Kidney (tissue), 14 donors: Measurements from ENCODE around the gene MAML3. TPM values are rescaled to one million over a fixed set of nuclear protein-coding genes. Genes with fewer than 3 reads are reported as not detected.

Experiments used
- DNase-seq, 5 donors: peaks; one replicate each; pipeline ENCODE4 v3.0.0-alpha.2; 2013 to 2020
- FAIRE-seq: peaks from 2 replicates; lab custom pipeline; 2012; peaks lifted over from hg19 to GRCh38; lab: Jason Lieb, UNC
- H3K27ac ChIP-seq, 2 donors: one replicate each; pipeline ENCODE4 v1.7.0; 2013; ENCODE audit warnings: low read depth in 2 of 2, low read length in 2 of 2, inconsistent platforms in 1 of 2
- H3K27me3 ChIP-seq: one replicate; pipeline ENCODE4 v1.7.1; 2013; ENCODE audit warnings: low read length, inconsistent platforms; ENCODE audit not compliant: control insufficient read depth, insufficient read depth
- H3K36me3 ChIP-seq, 3 donors: one replicate each; pipeline versions ENCODE4 v1.7.0 to v1.7.1; 2013; ENCODE audit warnings: low read length in 3 of 3, control low read depth in 1 of 3, inconsistent platforms in 1 of 3; ENCODE audit not compliant: insufficient read depth in 3 of 3, control insufficient read depth in 2 of 3
- H3K4me1 ChIP-seq, 3 donors: one replicate each; pipeline versions ENCODE4 v1.7.0 to v1.7.1; 2013; ENCODE audit warnings: low read length in 3 of 3, inconsistent platforms in 1 of 3, low read depth in 1 of 3; ENCODE audit not compliant: control insufficient read depth in 2 of 3, insufficient read depth in 2 of 3
- H3K4me3 ChIP-seq, 3 donors: one replicate each; pipeline versions ENCODE4 v1.7.0 to v1.8.1; 2013; ENCODE audit warnings: low read length in 3 of 3, control low read depth in 1 of 3, inconsistent platforms in 1 of 3
- H3K9ac ChIP-seq, 3 donors: one replicate each; pipeline versions ENCODE4 v1.7.0 to v1.7.1; 2013; ENCODE audit warnings: low read length in 3 of 3, control low read depth in 1 of 3, inconsistent platforms in 1 of 3
- H3K9me3 ChIP-seq, 3 donors: one replicate each; pipeline versions ENCODE4 v1.7.0 to v1.7.1; 2013; ENCODE audit warnings: low read length in 3 of 3, control low read depth in 1 of 3, inconsistent platforms in 1 of 3; ENCODE audit not compliant: control insufficient read depth in 2 of 3, insufficient read depth in 1 of 3
- intact Hi-C: fragments of 100-400 bp; cut with DNase I; formaldehyde crosslinking; loops from one replicate; pipeline ENCODE4 v1.11.1; 2022
- polyA plus RNA-seq: library from polyadenylated mRNA; stranded (reverse); fragments of 350-450 nt; fragmentation: Illumina TruSeq; extraction: RNeasy Lipid Tissue Mini Kit (QIAGEN cat#74804); gene quantifications from one replicate; pipeline ENCODE4 v1.2.3, GENCODE V29; 2014; ENCODE audit warnings: low read depth, low replicate concordance; ENCODE audit not compliant: insufficient read depth
- total RNA-seq: library from RNA; stranded (reverse); fragmentation: NEBNext Ultra II Directional; extraction: Animal tissue kit (Norgen Biotek cat#: 25700); gene quantifications from one replicate; pipeline ENCODE4 v1.2.1, GENCODE V29; 2021
- TF ChIP-seq, protein P1 (sequence below): IDR thresholded peaks from 3 replicates; pipeline ENCODE4 v1.5.1; 2012; ENCODE audit warnings: mild to moderate bottlenecking, moderate library complexity, borderline replicate concordance; ENCODE audit not compliant: insufficient read depth; ENCODE audit errors: extremely low read depth
- donor health status: control.
- donor health status: control.
- donor health status: control.
- donor health status: control.
- donor health status: control.
- donor health status: DM: yes; HTN: yes; CAD: no.
- donor health status: Normal renal cell carcinoma (clear cell type).

The MAML3 gene
- total and polyA plus RNA-seq, 2 donors from 2014 or later: 1.4 to 10.4 TPM

DNA sequence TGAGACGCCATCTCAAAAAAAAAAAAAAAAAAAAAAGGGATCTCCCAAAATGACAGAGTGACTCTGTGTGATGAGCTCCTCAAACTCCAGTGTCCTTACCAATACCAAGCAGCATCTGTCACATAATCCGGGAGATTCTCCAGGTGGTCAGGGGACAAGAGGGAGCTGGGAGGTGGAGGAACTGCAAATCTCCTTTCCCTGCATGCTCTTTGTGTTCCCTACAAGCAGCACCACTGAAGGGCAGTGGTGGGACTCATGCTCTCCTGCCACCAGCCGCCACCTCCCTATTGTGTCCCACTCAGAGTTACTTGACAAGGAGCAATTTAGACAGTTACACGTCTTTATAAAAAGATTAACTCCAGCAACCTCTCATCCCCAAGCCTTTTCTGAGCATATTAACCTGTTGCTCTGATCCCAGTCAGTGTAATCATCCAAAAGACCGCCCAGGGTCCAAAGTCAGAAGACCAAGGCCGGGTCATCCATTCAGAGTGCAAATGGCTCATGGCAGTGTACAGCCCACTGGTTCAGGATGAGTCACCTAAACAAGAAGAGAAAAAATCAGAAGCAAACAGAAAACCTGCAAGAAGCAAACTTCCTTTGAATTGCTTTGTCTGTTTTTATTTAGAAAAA lies 464.8 kb downstream of the MAML3 start:
- intact Hi-C loops: no loop called here
- H3K9me3 ChIP-seq: no peaks in the 10 kb centered on the region
- peak in 3 of 5 donors; percentile 21 to 45 (median 26) for DNase-seq
- H3K9ac ChIP-seq: no peak overlapping the region
- H3K36me3 ChIP-seq: no peaks in the 10 kb centered on the region
- no peaks in the 10 kb centered on the region for H3K27me3 ChIP-seq
- peaks cover 0 to 14% (median 9%) of the 10 kb centered on the region in 3 donors for H3K4me1 ChIP-seq
- H3K4me3 ChIP-seq: no peak overlapping the region
- no peak for FAIRE-seq
- peak overlapping the region in 1 of 2 donors; percentile 48 for H3K27ac ChIP-seq
- TF ChIP-seq, protein P1, sequence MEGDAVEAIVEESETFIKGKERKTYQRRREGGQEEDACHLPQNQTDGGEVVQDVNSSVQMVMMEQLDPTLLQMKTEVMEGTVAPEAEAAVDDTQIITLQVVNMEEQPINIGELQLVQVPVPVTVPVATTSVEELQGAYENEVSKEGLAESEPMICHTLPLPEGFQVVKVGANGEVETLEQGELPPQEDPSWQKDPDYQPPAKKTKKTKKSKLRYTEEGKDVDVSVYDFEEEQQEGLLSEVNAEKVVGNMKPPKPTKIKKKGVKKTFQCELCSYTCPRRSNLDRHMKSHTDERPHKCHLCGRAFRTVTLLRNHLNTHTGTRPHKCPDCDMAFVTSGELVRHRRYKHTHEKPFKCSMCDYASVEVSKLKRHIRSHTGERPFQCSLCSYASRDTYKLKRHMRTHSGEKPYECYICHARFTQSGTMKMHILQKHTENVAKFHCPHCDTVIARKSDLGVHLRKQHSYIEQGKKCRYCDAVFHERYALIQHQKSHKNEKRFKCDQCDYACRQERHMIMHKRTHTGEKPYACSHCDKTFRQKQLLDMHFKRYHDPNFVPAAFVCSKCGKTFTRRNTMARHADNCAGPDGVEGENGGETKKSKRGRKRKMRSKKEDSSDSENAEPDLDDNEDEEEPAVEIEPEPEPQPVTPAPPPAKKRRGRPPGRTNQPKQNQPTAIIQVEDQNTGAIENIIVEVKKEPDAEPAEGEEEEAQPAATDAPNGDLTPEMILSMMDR: no peak

DNA sequence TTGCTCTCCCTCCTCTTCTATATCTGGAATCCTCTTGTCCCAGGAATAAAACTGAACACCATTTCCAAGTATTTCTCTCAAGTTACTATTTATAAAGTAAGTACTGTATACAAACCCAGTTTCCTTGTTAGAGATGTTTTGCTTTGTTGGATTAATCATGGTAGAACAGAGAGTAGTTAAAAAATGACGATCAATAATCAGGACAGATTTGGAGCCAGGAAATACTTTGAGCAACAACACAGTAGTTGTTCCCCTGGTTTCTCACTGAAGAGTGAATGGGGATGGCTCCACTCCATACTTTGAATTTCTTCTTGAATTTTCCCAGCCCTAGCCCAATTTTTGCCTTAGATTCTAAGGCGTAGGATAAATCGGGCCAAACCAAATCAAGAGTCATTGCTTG lies 467.0 kb downstream of the MAML3 start:
- intact Hi-C loops: no loop called here
- no peak for DNase-seq
- Histone ChIP-seq H3K36me3 (peaks cover 0 to 2% (median 0%) of the 10 kb centered on the region in 3 donors), H3K4me1 (peaks cover 0 to 13% (median 2%) of the 10 kb centered on the region in 3 donors), H3K9ac (no peak overlapping the region), H3K27ac (no peak overlapping the region), H3K27me3 (no peaks in the 10 kb centered on the region), H3K9me3 (no peaks in the 10 kb centered on the region), H3K4me3 (no peak overlapping the region)
- no peak for FAIRE-seq
- TF ChIP-seq, protein P1: no peak

DNA sequence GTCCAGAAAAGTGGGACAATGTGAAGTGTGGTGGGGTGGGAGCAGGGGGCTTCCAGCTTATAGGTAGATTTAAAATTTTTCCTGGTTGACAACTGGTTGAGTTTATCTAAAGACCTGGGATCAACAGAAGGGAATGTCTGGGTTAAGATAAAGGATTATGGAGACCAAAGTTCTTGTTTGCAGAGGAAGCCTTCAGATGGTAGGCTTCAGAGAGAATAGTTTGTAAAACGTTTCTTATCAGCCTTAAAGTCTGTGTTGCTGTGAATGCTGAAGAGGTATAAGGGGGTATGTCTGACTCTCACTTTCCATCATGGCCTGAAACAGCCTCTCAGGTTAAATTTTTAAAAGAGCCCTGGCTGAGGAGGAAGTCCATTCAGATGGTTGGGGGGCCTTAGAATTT lies 467.9 kb downstream of the MAML3 start:
- DNase-seq (no peak), FAIRE-seq (no peak)
- Histone ChIP-seq H3K4me3 (no peak overlapping the region), H3K4me1 (peaks cover 0 to 11% (median 0%) of the 10 kb centered on the region in 3 donors), H3K27me3 (no peaks in the 10 kb centered on the region), H3K27ac (no peak overlapping the region), H3K36me3 (peaks cover 0 to 2% (median 0%) of the 10 kb centered on the region in 3 donors), H3K9me3 (no peaks in the 10 kb centered on the region), H3K9ac (no peak overlapping the region)
- TF ChIP-seq, protein P1: no peak
- intact Hi-C loops: no loop called here
